K562 (cell line): ENCODE data around the gene UCN. TPM values are rescaled to one million over a fixed set of nuclear protein-coding genes. Genes with fewer than 3 reads are reported as not detected.

Experiments
- ARNT ChIP-seq, 2 experiments: fragments of 450-650 bp; IDR thresholded peaks; 2 replicates each; pipeline ENCODE4 v1.6.1; 2016; ENCODE audit warnings: mild to moderate bottlenecking in 1 of 2
- HDAC6 ChIP-seq: IDR thresholded peaks from 2 replicates; pipeline ENCODE4 v1.6.1; 2012; ENCODE audit warnings: low read depth, mild to moderate bottlenecking, control low read depth, inconsistent platforms, low read length, moderate library complexity
- HDGF ChIP-seq: fragments of 450-650 bp; IDR thresholded peaks from 2 replicates; pipeline ENCODE4 v1.6.1; 2016
- HNRNPUL1 ChIP-seq: fragments of 200-400 bp; formaldehyde crosslinking; IDR thresholded peaks from 2 replicates; pipeline ENCODE4 v1.6.1; 2017; ENCODE audit warnings: low read length
- HOXB6 ChIP-seq: fragments of 250-450 bp; sonication (Bioruptor Pico); IDR thresholded peaks from 2 replicates; pipeline ENCODE4 v1.5.1; 2022; ENCODE audit warnings: mild to moderate bottlenecking, borderline replicate concordance
- MXI1 ChIP-seq: IDR thresholded peaks from 2 replicates; pipeline ENCODE4 v1.6.1; 2011; ENCODE audit warnings: low read depth, mild to moderate bottlenecking, improper control_type of control experiment, low read length
- NONO ChIP-seq, 2 experiments: fragments of 200-400 bp in 1 of 2; fragments of 450-650 bp in 1 of 2; formaldehyde crosslinking in 1 of 2; IDR thresholded peaks; 2 replicates each; pipeline ENCODE4 v1.6.1; 2017; ENCODE audit warnings: low read depth in 2 of 2, mild to moderate bottlenecking in 2 of 2, moderate library complexity in 2 of 2, low read length in 1 of 2
- OTX1 ChIP-seq: fragments of 450-650 bp; formaldehyde crosslinking; IDR thresholded peaks from 2 replicates; pipeline ENCODE4 v1.4.0; 2022; ENCODE audit warnings: mild to moderate bottlenecking
- PKNOX1 ChIP-seq: fragments of 450-650 bp; IDR thresholded peaks from 2 replicates; pipeline ENCODE4 v1.6.1; 2016
- PML ChIP-seq: IDR thresholded peaks from 2 replicates; pipeline ENCODE4 v1.6.1; 2012; ENCODE audit warnings: low read length, inconsistent platforms
- POLR2A ChIP-seq: fragments of 450-650 bp; conservative IDR thresholded peaks from 2 replicates; pipeline ENCODE4 v1.6.1; 2016
- RFX1 ChIP-seq: fragments of 450-650 bp; IDR thresholded peaks from 2 replicates; pipeline ENCODE4 v1.6.1; 2016; ENCODE audit warnings: mild to moderate bottlenecking, moderate library complexity
- SMAD3 ChIP-seq: fragments of 450-650 bp; formaldehyde crosslinking; conservative IDR thresholded peaks from 2 replicates; pipeline ENCODE4 v1.4.0; 2020; ENCODE audit warnings: mild to moderate bottlenecking
- SMARCB1 ChIP-seq: IDR thresholded peaks from 2 replicates; pipeline ENCODE4 v1.6.1; 2011; ENCODE audit warnings: improper control_type of control experiment, low read depth; ENCODE audit not compliant: insufficient read length
- SMC3 ChIP-seq: conservative IDR thresholded peaks from 2 replicates; pipeline ENCODE4 v1.6.1; 2011; ENCODE audit warnings: low read depth, low read length, improper control_type of control experiment; ENCODE audit not compliant: insufficient read depth
- SOX6 ChIP-seq: fragments of 450-650 bp; IDR thresholded peaks from 2 replicates; pipeline ENCODE4 v1.6.1; 2014; ENCODE audit warnings: mild to moderate bottlenecking
- SREBF1 ChIP-seq: fragments of 150-350 bp; IDR thresholded peaks from 2 replicates; pipeline ENCODE4 v1.6.1; 2014; ENCODE audit warnings: antibody characterized with exemption, low read depth, low read length, borderline replicate concordance
- YY1 ChIP-seq, 3 experiments: IDR thresholded peaks; 2 replicates each; pipeline ENCODE4 v1.6.1; 2011; ENCODE audit warnings: low read length in 2 of 3, mild to moderate bottlenecking in 2 of 3, moderate library complexity in 2 of 3, borderline replicate concordance in 1 of 3, control low read depth in 1 of 3, low read depth in 1 of 3; ENCODE audit not compliant: insufficient read depth in 3 of 3, insufficient replicate concordance in 2 of 3, control insufficient read depth in 1 of 3, insufficient read length in 1 of 3; ENCODE audit errors: extremely low read depth in 1 of 3
- ZBTB5 ChIP-seq: fragments of 450-650 bp; IDR thresholded peaks from 2 replicates; pipeline ENCODE4 v1.6.1; 2017; ENCODE audit warnings: antibody characterized with exemption
- ZNF12 ChIP-seq: sonication (generic); formaldehyde crosslinking; IDR thresholded peaks from 2 replicates; pipeline ENCODE4 v1.4.0; 2020; ENCODE audit warnings: mild to moderate bottlenecking, missing genetic modification reagents
- ZNF143 ChIP-seq: sonication (generic); formaldehyde crosslinking; IDR thresholded peaks from 2 replicates; pipeline ENCODE4 v1.9.0; 2022; ENCODE audit warnings: mild to moderate bottlenecking, missing genetic modification reagents
- ZNF24 ChIP-seq: fragments of 450-650 bp; IDR thresholded peaks from 2 replicates; pipeline ENCODE4 v1.6.1; 2016
- ZNF76 ChIP-seq: fragments of 250-450 bp; sonication (Bioruptor Pico); IDR thresholded peaks from 2 replicates; pipeline ENCODE4 v1.4.0; 2020; ENCODE audit warnings: mild to moderate bottlenecking, moderate library complexity, borderline replicate concordance
- polyA plus RNA-seq, 8 experiments: library from polyadenylated mRNA; depleted of rRNA in 4 of 8; stranded (reverse) in 5 of 8; unstranded in 3 of 8; fragments of >200 nt; fragmentation: Nextera tagmentation in 2 of 8; fragmentation: Illumina TruSeq in 1 of 8; extraction: Ambion mirVana in 2 of 8; extraction: Trizol in 1 of 8; gene quantifications; 2 replicates each; pipeline versions ENCODE4 v1.2.1 to v1.2.3, GENCODE V29; 2011 to 2014; ENCODE audit warnings: inconsistent platforms in 1 of 8, missing spikeins in 1 of 8
- total RNA-seq, 7 experiments: library from RNA; depleted of rRNA in 6 of 7; stranded (reverse); fragments of >200 nt in 6 of 7; fragmentation: Illumina TruSeq in 2 of 7; extraction: Trizol in 2 of 7; gene quantifications; 2 replicates each; pipeline versions ENCODE4 v1.2.1 to v1.2.3, GENCODE V29; 2011 to 2021; ENCODE audit warnings: low replicate concordance in 1 of 7
- TF ChIP-seq, protein P1 (sequence below): fragments of 250-450 bp; sonication (Bioruptor Pico); IDR thresholded peaks from 2 replicates; pipeline ENCODE4 v1.9.0; 2021; ENCODE audit warnings: mild to moderate bottlenecking
- TF ChIP-seq, protein P2 (sequence below): fragments of 450-650 bp; formaldehyde crosslinking; IDR thresholded peaks from 2 replicates; pipeline ENCODE4 v1.4.0; 2022; ENCODE audit warnings: missing genetic modification characterization
- TF ChIP-seq, protein P3 (sequence below): IDR thresholded peaks from 2 replicates; pipeline ENCODE4 v1.6.1; 2011; ENCODE audit not compliant: insufficient read length; ENCODE audit errors: extremely low read depth

The UCN gene
- total and polyA plus RNA-seq, 9 of the 15 experiments (the other 6 are each of a cell fraction or from before 2014, with no cell fraction given) = 0.10 to 2.7 (median 0.43) TPM

- TF ChIP-seq PKNOX1 = peak; percentile 89
- no peak for TF ChIP-seq HNRNPUL1
- no peak for TF ChIP-seq ZNF24
- TF ChIP-seq NONO (IDR thresholded peaks at IDR 0.05; ENCODE audit: low read depth in 2 of 2, low read length in 1 of 2) = no peak
- TF ChIP-seq, protein P1, sequence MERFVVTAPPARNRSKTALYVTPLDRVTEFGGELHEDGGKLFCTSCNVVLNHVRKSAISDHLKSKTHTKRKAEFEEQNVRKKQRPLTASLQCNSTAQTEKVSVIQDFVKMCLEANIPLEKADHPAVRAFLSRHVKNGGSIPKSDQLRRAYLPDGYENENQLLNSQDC (CRISPR knock-in tag) = no peak
- no peak for TF ChIP-seq RFX1
- TF ChIP-seq YY1 (IDR thresholded peaks at IDR 0.05; ENCODE audit: borderline replicate concordance in 1 of 3, control insufficient read depth in 1 of 3, extremely low read depth in 1 of 3, insufficient read depth in 3 of 3, insufficient read length in 1 of 3, insufficient replicate concordance in 2 of 3, low read depth in 1 of 3, low read length in 2 of 3) = peak in 1 of 3 experiments; percentile 11
- TF ChIP-seq SREBF1 = no peak
- no peak for TF ChIP-seq ZNF76 (CRISPR knock-in tag)
- no peak for TF ChIP-seq POLR2A
- TF ChIP-seq PML = no peak
- no peak for TF ChIP-seq HDAC6
- TF ChIP-seq OTX1 (CRISPR knock-in tag) = no peak
- no peak; the same call in none of the 2 replicates for TF ChIP-seq HDGF
- peak; percentile 42; the same call in 1 of the 2 replicates for TF ChIP-seq SMC3
- 0 out of 4 replicates have a peak, but pooled peaks of 1 of the 2 experiments have one; percentile 48 for TF ChIP-seq ARNT (IDR thresholded peaks at IDR 0.05)
- no peak for TF ChIP-seq SMAD3 (CRISPR knock-in tag)
- no peak for TF ChIP-seq MXI1
- TF ChIP-seq SMARCB1 = no peak
- TF ChIP-seq ZNF12 (CRISPR knock-in tag) = no peak
- no peak for TF ChIP-seq HOXB6 (CRISPR knock-in tag)
- TF ChIP-seq, protein P2, sequence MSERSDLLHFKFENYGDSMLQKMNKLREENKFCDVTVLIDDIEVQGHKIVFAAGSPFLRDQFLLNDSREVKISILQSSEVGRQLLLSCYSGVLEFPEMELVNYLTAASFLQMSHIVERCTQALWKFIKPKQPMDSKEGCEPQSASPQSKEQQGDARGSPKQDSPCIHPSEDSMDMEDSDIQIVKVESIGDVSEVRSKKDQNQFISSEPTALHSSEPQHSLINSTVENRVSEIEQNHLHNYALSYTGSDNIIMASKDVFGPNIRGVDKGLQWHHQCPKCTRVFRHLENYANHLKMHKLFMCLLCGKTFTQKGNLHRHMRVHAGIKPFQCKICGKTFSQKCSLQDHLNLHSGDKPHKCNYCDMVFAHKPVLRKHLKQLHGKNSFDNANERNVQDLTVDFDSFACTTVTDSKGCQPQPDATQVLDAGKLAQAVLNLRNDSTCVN (CRISPR knock-in tag) = no peak
- no peak for TF ChIP-seq ZBTB5
- TF ChIP-seq ZNF143 (CRISPR knock-in tag) = no peak
- peak; percentile 51; the same call in 1 of the 2 replicates for TF ChIP-seq SOX6
- TF ChIP-seq, protein P3, sequence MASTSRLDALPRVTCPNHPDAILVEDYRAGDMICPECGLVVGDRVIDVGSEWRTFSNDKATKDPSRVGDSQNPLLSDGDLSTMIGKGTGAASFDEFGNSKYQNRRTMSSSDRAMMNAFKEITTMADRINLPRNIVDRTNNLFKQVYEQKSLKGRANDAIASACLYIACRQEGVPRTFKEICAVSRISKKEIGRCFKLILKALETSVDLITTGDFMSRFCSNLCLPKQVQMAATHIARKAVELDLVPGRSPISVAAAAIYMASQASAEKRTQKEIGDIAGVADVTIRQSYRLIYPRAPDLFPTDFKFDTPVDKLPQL = no peak
Observed at GRCh38 chr2:27320958-27321543, 12.8 kb upstream of the UCN start (continued).
